CD14-positive monocyte (primary cell): ENCODE results near the gene DDX47. TPM values are rescaled to one million over a fixed set of nuclear protein-coding genes. Genes with fewer than 3 reads are reported as not detected.

Source experiments
- DNase-seq, 3 donors: peaks; one replicate each; pipeline ENCODE4 v3.0.0-alpha.2; 2011 to 2022
- H2AFZ ChIP-seq: 2 replicates; pipeline ENCODE4 v1.6.0; 2012; ENCODE audit warnings: mild to moderate bottlenecking, low read depth, low read length, inconsistent platforms; ENCODE audit not compliant: insufficient read depth, poor library complexity, severe bottlenecking
- H3K27ac ChIP-seq, 2 donors: 1 replicate in 1 of 2; 2 replicates in 1 of 2; pipeline ENCODE4 v1.5.1; 2012 to 2013; ENCODE audit warnings: low read length in 2 of 2, control low read depth in 1 of 2, inconsistent platforms in 1 of 2, low read depth in 1 of 2, mild to moderate bottlenecking in 1 of 2
- H3K27me3 ChIP-seq, 2 donors: one replicate each; pipeline versions ENCODE4 v1.6.0 to v1.6.1; 2011 to 2013; ENCODE audit warnings: low read length in 2 of 2; ENCODE audit not compliant: control insufficient read depth in 2 of 2, insufficient read depth in 2 of 2
- H3K36me3 ChIP-seq, 2 donors: replicated peaks in 1 of 2; 1 replicate in 1 of 2; 2 replicates in 1 of 2; pipeline versions ENCODE4 v1.5.1 to v1.6.1; 2012 to 2013; ENCODE audit warnings: low read length in 2 of 2, control low read depth in 1 of 2, inconsistent platforms in 1 of 2, mild to moderate bottlenecking in 1 of 2; ENCODE audit not compliant: insufficient read depth in 2 of 2, control insufficient read depth in 1 of 2
- H3K4me1 ChIP-seq, 2 donors: 1 replicate in 1 of 2; 2 replicates in 1 of 2; pipeline versions ENCODE4 v1.5.1 to v1.6.1; 2012 to 2013; ENCODE audit warnings: low read length in 2 of 2, control low read depth in 1 of 2, inconsistent platforms in 1 of 2, mild to moderate bottlenecking in 1 of 2, moderate library complexity in 1 of 2; ENCODE audit not compliant: insufficient read depth in 2 of 2, control insufficient read depth in 1 of 2
- H3K4me2 ChIP-seq: replicated peaks from 2 replicates; pipeline ENCODE3; 2012; ENCODE audit warnings: low read length, moderate library complexity, mild to moderate bottlenecking; ENCODE audit not compliant: poor library complexity, severe bottlenecking; ENCODE audit errors: extremely low read depth
- H3K4me3 ChIP-seq, 3 experiments: fragments of 200-600 bp in 1 of 3; sonication (generic) in 1 of 3; replicated peaks in 1 of 3; 1 replicate in 2 of 3; 2 replicates in 1 of 3; pipeline ENCODE4 v1.5.1; 2011 to 2013; ENCODE audit warnings: low read length in 3 of 3, mild to moderate bottlenecking in 3 of 3, control low read depth in 2 of 3, low read depth in 2 of 3, inconsistent platforms in 1 of 3, moderate library complexity in 1 of 3
- H3K79me2 ChIP-seq: 2 replicates; pipeline ENCODE4 v1.6.0; 2012; ENCODE audit warnings: mild to moderate bottlenecking, control low read depth, inconsistent platforms, low read length, moderate library complexity; ENCODE audit not compliant: insufficient read depth
- H3K9ac ChIP-seq: 2 replicates; pipeline ENCODE4 v1.6.0; 2017; ENCODE audit warnings: low read length, mild to moderate bottlenecking; ENCODE audit not compliant: insufficient read depth, poor library complexity, severe bottlenecking
- H3K9me3 ChIP-seq, 2 donors: replicated peaks in 1 of 2; 1 replicate in 1 of 2; 2 replicates in 1 of 2; pipeline versions ENCODE4 v1.5.1 to v1.6.1; 2012 to 2013; ENCODE audit warnings: low read length in 2 of 2, control low read depth in 1 of 2; ENCODE audit not compliant: control insufficient read depth in 1 of 2, insufficient read depth in 1 of 2
- H4K20me1 ChIP-seq: 2 replicates; pipeline ENCODE4 v1.6.0; 2012; ENCODE audit warnings: mild to moderate bottlenecking, low read length, control low read depth, moderate library complexity; ENCODE audit not compliant: insufficient read depth
- H3K27ac Mint-ChIP-seq, 7 donors: one replicate each; pipeline ENCODE4 v1.8.0; 2020; ENCODE audit warnings: mild to moderate bottlenecking in 7 of 7, mixed read lengths in 7 of 7, moderate library complexity in 6 of 7, inconsistent platforms in 2 of 7
- H3K27me3 Mint-ChIP-seq, 3 donors: one replicate each; pipeline ENCODE4 v1.8.0; 2021 to 2022; ENCODE audit warnings: low read depth in 3 of 3, mild to moderate bottlenecking in 3 of 3, mixed read lengths in 3 of 3, moderate library complexity in 3 of 3, inconsistent platforms in 1 of 3
- H3K36me3 Mint-ChIP-seq, 2 donors: one replicate each; pipeline ENCODE4 v1.8.0; 2020; ENCODE audit warnings: mixed read lengths in 2 of 2, inconsistent platforms in 1 of 2, mild to moderate bottlenecking in 1 of 2
- H3K4me1 Mint-ChIP-seq: one replicate; pipeline ENCODE4 v1.8.0; 2020; ENCODE audit warnings: mild to moderate bottlenecking, mixed read lengths
- H3K4me3 Mint-ChIP-seq, 2 donors: one replicate each; pipeline ENCODE4 v1.8.0; 2020; ENCODE audit warnings: mild to moderate bottlenecking in 2 of 2, mixed read lengths in 2 of 2, moderate library complexity in 1 of 2
- H3K9me3 Mint-ChIP-seq, 7 donors: one replicate each; pipeline ENCODE4 v1.8.0; 2020 to 2022; ENCODE audit warnings: mixed read lengths in 7 of 7, mild to moderate bottlenecking in 6 of 7, moderate library complexity in 6 of 7, inconsistent platforms in 2 of 7
- CTCF ChIP-seq: fragments of 200-600 bp; IDR thresholded peaks from one replicate; pipeline ENCODE4 v1.8.0; 2022; ENCODE audit warnings: antibody characterized with exemption, mild to moderate bottlenecking
- WGBS: methylation state at CpG from one replicate; pipeline ENCODE4 v1.1.5; 2013; ENCODE audit warnings: missing lambda C conversion rate; ENCODE audit not compliant: insufficient coverage; 5-methylcytosine and 5-hydroxymethylcytosine counted together
- intact Hi-C, 2 donors: fragments of 100-400 bp; cut with micrococcal nuclease; formaldehyde crosslinking; loops; one replicate each; pipeline versions ENCODE4 v1.15.0 to v1.15.1; 2023
- polyA plus RNA-seq, 3 donors: library from polyadenylated mRNA; depleted of rRNA in 1 of 3; unstranded in 2 of 3; stranded (reverse) in 1 of 3; fragments of 300-500 nt in 2 of 3; fragments of >200 nt in 1 of 3; fragmentation: Illumina TruSeq in 2 of 3; gene quantifications; 1 replicate in 2 of 3; 2 replicates in 1 of 3; pipeline ENCODE4 v1.2.3, GENCODE V29; 2012 to 2021
- small RNA-seq: library from RNA; depleted of rRNA; stranded (forward); fragments of <200 nt; gene quantifications from one replicate; pipeline ENCODE3, GENCODE V24; 2012; ENCODE audit warnings: low read depth; ENCODE audit not compliant: insufficient read length

DDX47 gene
- polyA plus RNA-seq, 3 donors = 27.6 to 35.2 (median 30.1) TPM

DNA sequence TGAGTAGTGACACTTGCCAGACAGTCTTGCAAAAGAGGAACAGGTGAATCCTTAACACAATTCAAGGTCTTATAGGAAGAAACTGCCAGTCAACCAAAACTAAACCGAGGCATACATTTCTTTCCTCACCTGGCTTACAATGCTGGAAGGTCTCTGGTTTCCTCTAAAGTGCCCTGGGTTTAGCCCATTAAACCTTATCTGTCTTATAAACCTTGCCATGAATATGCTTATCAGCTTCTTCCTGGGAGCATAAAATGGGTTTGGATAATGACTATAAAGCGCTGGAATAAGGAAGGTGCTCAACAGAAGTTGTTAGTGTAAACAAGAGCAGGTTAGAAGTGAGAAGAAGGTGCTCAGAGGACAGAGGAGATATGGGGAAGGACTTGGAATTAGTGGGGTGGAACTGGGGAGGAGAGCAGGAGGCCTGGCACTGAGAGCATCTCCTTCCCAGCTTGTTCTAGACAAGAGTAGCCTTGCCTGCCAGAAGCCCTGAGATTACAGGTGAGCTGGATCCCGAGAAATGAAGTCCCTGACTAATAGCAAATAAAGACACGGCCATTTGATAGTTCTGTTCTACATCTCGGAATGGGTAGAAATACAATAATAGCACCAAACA lies 64.1 kb downstream of the DDX47 start:
- intact Hi-C loops = no loop called here
- no peak overlapping the region for H3K4me3 ChIP-seq
- H3K79me2 ChIP-seq = no peaks in the 10 kb centered on the region
- no peaks in the 10 kb centered on the region for H4K20me1 ChIP-seq
- no peak for TF ChIP-seq CTCF
- H3K9me3 Mint-ChIP-seq = peaks cover 0 to 5% (median 0%) of the 10 kb centered on the region in 7 donors
- no peak for DNase-seq
- peaks cover 20% of the 10 kb centered on the region for H3K4me1 Mint-ChIP-seq
- peaks cover 0 to 3% (median 1%) of the 10 kb centered on the region in 3 donors for H3K27me3 Mint-ChIP-seq
- H3K9me3 ChIP-seq = no peaks in the 10 kb centered on the region
- H3K36me3 ChIP-seq = no peaks in the 10 kb centered on the region
- no peaks in the 10 kb centered on the region for H3K27me3 ChIP-seq
- H3K36me3 Mint-ChIP-seq = no peaks in the 10 kb centered on the region
- no peak overlapping the region for H2AFZ ChIP-seq
- no peak overlapping the region for H3K4me2 ChIP-seq
- 76% methylated on average over 3 of the region's 5 CpGs for WGBS
- no peak overlapping the region for H3K9ac ChIP-seq
- H3K4me1 ChIP-seq = peaks cover 0 to 6% of the 10 kb centered on the region in 2 donors
- H3K27ac Mint-ChIP-seq = no peak overlapping the region
- H3K4me3 Mint-ChIP-seq = no peak overlapping the region
- no peak overlapping the region for H3K27ac ChIP-seq

DNA sequence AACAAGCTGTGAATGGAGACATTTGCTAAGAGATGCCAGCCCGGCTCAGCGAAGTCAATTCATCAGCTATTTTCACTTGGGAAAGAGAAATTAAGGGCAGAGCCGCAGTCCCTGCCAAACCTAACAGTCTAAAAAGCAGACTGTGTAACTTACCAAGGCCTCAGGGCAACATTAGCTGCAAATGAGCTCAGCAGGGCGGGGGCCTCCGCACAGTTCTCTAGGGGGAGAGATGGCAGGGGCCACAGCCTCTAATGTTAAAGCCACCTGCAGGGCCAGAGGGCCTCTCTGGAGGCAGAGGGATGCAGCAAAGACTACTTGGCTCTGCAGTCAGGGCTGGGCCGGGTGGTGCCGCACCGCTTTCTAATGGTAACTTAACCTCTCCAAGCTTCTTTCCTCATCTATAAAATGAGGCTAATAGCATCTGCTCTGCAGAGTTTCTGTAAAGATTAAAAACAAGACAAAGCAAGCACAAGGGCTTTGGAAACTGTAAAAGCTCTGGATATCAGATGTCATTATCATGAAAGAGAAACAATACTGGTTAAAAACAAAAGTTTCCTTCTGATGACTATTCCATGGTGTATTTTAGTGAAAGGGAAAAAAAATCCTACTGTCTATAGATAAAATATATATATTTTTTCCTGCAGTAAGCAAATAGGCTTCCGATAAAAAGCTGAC lies 64.8 kb downstream of the DDX47 start:
- TF ChIP-seq CTCF = no peak
- H3K9me3 Mint-ChIP-seq = peaks cover 0 to 5% (median 0%) of the 10 kb centered on the region in 7 donors
- H3K9ac ChIP-seq = no peak overlapping the region
- no peak overlapping the region for H3K4me3 ChIP-seq
- peaks cover 0 to 6% of the 10 kb centered on the region in 2 donors for H3K4me1 ChIP-seq
- DNase-seq = no peak
- H3K27me3 Mint-ChIP-seq = peaks cover 0 to 3% (median 1%) of the 10 kb centered on the region in 3 donors
- H4K20me1 ChIP-seq = no peaks in the 10 kb centered on the region
- no peaks in the 10 kb centered on the region for H3K9me3 ChIP-seq
- H3K79me2 ChIP-seq = no peaks in the 10 kb centered on the region
- no peaks in the 10 kb centered on the region for H3K36me3 Mint-ChIP-seq
- no peaks in the 10 kb centered on the region for H3K36me3 ChIP-seq
- WGBS = 84% methylated on average over 5 of the region's 9 CpGs
- H3K27me3 ChIP-seq = no peaks in the 10 kb centered on the region
- no peak overlapping the region for H3K27ac Mint-ChIP-seq
- no peak overlapping the region for H3K27ac ChIP-seq
- no peak overlapping the region for H2AFZ ChIP-seq
- peaks cover 20% of the 10 kb centered on the region for H3K4me1 Mint-ChIP-seq
- intact Hi-C loops = no loop called here
- no peak overlapping the region for H3K4me3 Mint-ChIP-seq
- no peak overlapping the region for H3K4me2 ChIP-seq

Small RNA genes within 50 kb of the gene (small RNA-seq; reads per million reads assigned to genes)
- gene AC007215.1 = not detected
- gene MIR613 = not detected

Other genes starting within 250 kb of the DDX47 start
- 10 to 100 TPM; 14.4 to 45.9 (median 38.2) TPM for gene CREBL2, start 201.5 kb upstream of the DDX47 start, polyA plus RNA-seq
- gene GPR19, start 117.2 kb upstream of the DDX47 start, polyA plus RNA-seq = not detected
- gene CDKN1B, start 96.0 kb upstream of the DDX47 start, polyA plus RNA-seq = 10 to 100 TPM in 1 of 3 donors, 1 to 10 TPM in 2; 9.2 to 98.1 (median 9.5) TPM
- gene APOLD1, start 27.7 kb upstream of the DDX47 start, polyA plus RNA-seq = under 1 TPM in 2 of 3 donors, not detected in 1; 0.08 to 0.21 TPM
- under 1 TPM in 1 of 3 donors, not detected in 2; 0.43 TPM for gene GPRC5A, start 78.2 kb downstream of the DDX47 start, polyA plus RNA-seq
- under 1 TPM in 1 of 3 donors, not detected in 2; 0.49 TPM for gene GPRC5D, start 138.8 kb downstream of the DDX47 start, polyA plus RNA-seq
- 10 to 100 TPM; 33.4 to 89.3 (median 71.3) TPM for gene HEBP1, start 186.9 kb downstream of the DDX47 start, polyA plus RNA-seq
- 1 to 10 TPM; 1.6 to 3.2 (median 2.0) TPM for gene FAM234B, start 231.0 kb downstream of the DDX47 start, polyA plus RNA-seq